IMR-90 (cell line): ENCODE data around the gene ELOVL5. TPM values are rescaled to one million over a fixed set of nuclear protein-coding genes. Genes with fewer than 3 reads are reported as not detected.
"Not testable (repeated sequence)": the region's sequence is repeated elsewhere in the genome, so short reads cannot be mapped to it uniquely, and the experiment has no call there.

Experiments used
- ATAC-seq: fragments of 200-7000 bp; cut with Tn5 transposase; 2 replicates; pipeline ENCODE4 v1.9.1; 2020; ENCODE audit warnings: low read depth, mild to moderate bottlenecking, moderate library complexity
- BruUV-seq: library from RNA; stranded (reverse); fragments of 400-500 nt; replicated peaks from 2 replicates; lab custom pipeline; 2021; lab: Mats Ljungman, UMichigan
- CTCF ChIA-PET: fragments of 300-600 bp; formaldehyde crosslinking; extraction: SDS; loops from one replicate; lab custom pipeline; 2021; ENCODE audit warnings: antibody characterized with exemption; lab: Yijun Ruan, JAX
- POLR2A ChIA-PET: fragments of 300-600 bp; sonication (Branson Sonifier 250); formaldehyde crosslinking; loops from one replicate; lab custom pipeline; 2022; ENCODE audit warnings: antibody characterized with exemption; ENCODE audit not compliant: unreplicated experiment; lab: Charles Lee
- DNase-seq: peaks from one replicate; pipeline ENCODE4 v3.0.0; 2013
- H2AFZ ChIP-seq: replicated peaks from 2 replicates; pipeline ENCODE3; 2013; ENCODE audit warnings: low read length, mild to moderate bottlenecking; ENCODE audit not compliant: poor library complexity
- H2AK5ac ChIP-seq: 2 replicates; pipeline ENCODE4 v1.6.1; 2013; ENCODE audit warnings: low read depth, low read length, inconsistent platforms
- H2AK9ac ChIP-seq: replicated peaks from 2 replicates; pipeline ENCODE3; 2013; ENCODE audit warnings: mild to moderate bottlenecking, low read depth, low read length, moderate library complexity; ENCODE audit not compliant: poor library complexity
- H2BK120ac ChIP-seq: 2 replicates; pipeline ENCODE4 v1.6.1; 2013; ENCODE audit warnings: low read depth, low read length, inconsistent platforms
- H2BK15ac ChIP-seq: 3 replicates; pipeline ENCODE4 v1.6.1; 2013; ENCODE audit warnings: low read depth, low read length, inconsistent platforms
- H2BK20ac ChIP-seq: 2 replicates; pipeline ENCODE4 v1.6.1; 2013; ENCODE audit warnings: low read depth, mild to moderate bottlenecking, inconsistent platforms, low read length, moderate library complexity
- H2BK5ac ChIP-seq: 2 replicates; pipeline ENCODE4 v1.6.1; 2013; ENCODE audit warnings: mild to moderate bottlenecking, low read depth, low read length, inconsistent platforms; ENCODE audit not compliant: poor library complexity, severe bottlenecking
- H3K14ac ChIP-seq: replicated peaks from 2 replicates; pipeline ENCODE4 v1.6.1; 2013; ENCODE audit warnings: low read depth, low read length, inconsistent platforms
- H3K18ac ChIP-seq: 2 replicates; pipeline ENCODE4 v1.6.1; 2013; ENCODE audit warnings: low read depth, low read length, control low read depth
- H3K23ac ChIP-seq: 2 replicates; pipeline ENCODE4 v1.6.1; 2013; ENCODE audit warnings: low read depth, low read length, inconsistent platforms
- H3K27ac ChIP-seq: 2 replicates; pipeline ENCODE4 v1.5.1; 2013; ENCODE audit warnings: mild to moderate bottlenecking, control low read depth, low read length; ENCODE audit not compliant: insufficient read depth
- H3K27me3 ChIP-seq: 2 replicates; pipeline ENCODE4 v1.6.1; 2013; ENCODE audit warnings: low read length; ENCODE audit not compliant: control insufficient read depth, insufficient read depth
- H3K36me3 ChIP-seq: 2 replicates; pipeline ENCODE4 v1.6.1; 2013; ENCODE audit warnings: low read length, mixed read lengths; ENCODE audit not compliant: control insufficient read depth, insufficient read depth
- H3K4ac ChIP-seq: 2 replicates; pipeline ENCODE4 v1.6.1; 2013; ENCODE audit warnings: low read depth, low read length, inconsistent platforms
- H3K4me1 ChIP-seq: 2 replicates; pipeline ENCODE4 v1.6.1; 2013; ENCODE audit warnings: low read length, mixed read lengths; ENCODE audit not compliant: control insufficient read depth, insufficient read depth
- H3K4me2 ChIP-seq: 2 replicates; pipeline ENCODE4 v1.6.1; 2013; ENCODE audit warnings: low read depth, mild to moderate bottlenecking, control low read depth, low read length, moderate library complexity
- H3K4me3 ChIP-seq: 2 replicates; pipeline ENCODE4 v1.5.1; 2013; ENCODE audit warnings: low read depth, mild to moderate bottlenecking, control low read depth, low read length, moderate library complexity; ENCODE audit not compliant: insufficient read depth
- H3K56ac ChIP-seq: 2 replicates; pipeline ENCODE4 v1.6.1; 2013; ENCODE audit warnings: low read length, inconsistent platforms; ENCODE audit not compliant: insufficient read depth; ENCODE audit errors: extremely low read depth
- H3K79me1 ChIP-seq, 2 experiments: 2 replicates each; pipeline ENCODE4 v1.6.1; 2013; ENCODE audit warnings: low read length in 2 of 2, inconsistent platforms in 1 of 2, low read depth in 1 of 2
- H3K9ac ChIP-seq: 2 replicates; pipeline ENCODE4 v1.6.1; 2013; ENCODE audit warnings: low read depth, low read length, control low read depth
- H3K9me1 ChIP-seq: 2 replicates; pipeline ENCODE4 v1.6.1; 2013; ENCODE audit warnings: low read length, inconsistent platforms; ENCODE audit not compliant: insufficient read depth
- H3K9me3 ChIP-seq: 2 replicates; pipeline ENCODE4 v1.6.1; 2013; ENCODE audit warnings: low read length; ENCODE audit not compliant: control insufficient read depth, insufficient read depth
- H4K20me1 ChIP-seq: 2 replicates; pipeline ENCODE4 v1.6.1; 2013; ENCODE audit warnings: low read length, inconsistent platforms; ENCODE audit not compliant: insufficient read depth
- H4K5ac ChIP-seq: 2 replicates; pipeline ENCODE4 v1.6.1; 2013; ENCODE audit warnings: mild to moderate bottlenecking, low read depth, low read length, control low read depth
- H4K8ac ChIP-seq, 2 experiments: 2 replicates each; pipeline ENCODE4 v1.6.1; 2013; ENCODE audit warnings: low read depth in 2 of 2, low read length in 2 of 2, control low read depth in 1 of 2, inconsistent platforms in 1 of 2
- H4K91ac ChIP-seq: 2 replicates; pipeline ENCODE4 v1.6.1; 2013; ENCODE audit warnings: low read depth, low read length, inconsistent platforms; ENCODE audit not compliant: insufficient read depth
- WGBS, 2 experiments: methylation state at CpG; one replicate each; pipeline versions ENCODE4 v1.1.5 to v1.1.7; 2013; ENCODE audit warnings: missing lambda C conversion rate in 2 of 2; ENCODE audit not compliant: insufficient read length in 1 of 2; ENCODE audit errors: extremely low coverage in 2 of 2; 5-methylcytosine and 5-hydroxymethylcytosine counted together
- dilution Hi-C: fragments of 300-500 bp; cut with HindIII; formaldehyde crosslinking; loops from one replicate; pipeline ENCODE4 v1.14.3; 2018; ENCODE audit warnings: low sequenced_read_pairs; ENCODE audit not compliant: unreplicated experiment
- in situ Hi-C: fragments of 300-500 bp; cut with MboI; formaldehyde crosslinking; loops from 3 replicates; pipeline ENCODE4 v1.14.3; 2019; ENCODE audit warnings: low sequenced_read_pairs, inconsistent platforms, mixed read lengths
- intact Hi-C: fragments of 100-400 bp; cut with micrococcal nuclease; formaldehyde crosslinking; loops from 2 replicates; pipeline ENCODE4 v1.10.0; 2022
- polyA plus RNA-seq, 3 experiments: library from polyadenylated mRNA; depleted of rRNA; stranded (reverse); fragments of >200 nt; gene quantifications; 2 replicates each; pipeline ENCODE4 v1.2.3, GENCODE V29; 2012; ENCODE audit warnings: low replicate concordance in 1 of 3
- total RNA-seq: library from RNA; depleted of rRNA; stranded (reverse); fragments of >200 nt; gene quantifications from 2 replicates; pipeline ENCODE4 v1.2.3, GENCODE V29; 2012

The ELOVL5 gene
- total and polyA plus RNA-seq, 2 of the 4 experiments (the other 2 are of a cell fraction) = 32.1 to 42.3 TPM

DNA sequence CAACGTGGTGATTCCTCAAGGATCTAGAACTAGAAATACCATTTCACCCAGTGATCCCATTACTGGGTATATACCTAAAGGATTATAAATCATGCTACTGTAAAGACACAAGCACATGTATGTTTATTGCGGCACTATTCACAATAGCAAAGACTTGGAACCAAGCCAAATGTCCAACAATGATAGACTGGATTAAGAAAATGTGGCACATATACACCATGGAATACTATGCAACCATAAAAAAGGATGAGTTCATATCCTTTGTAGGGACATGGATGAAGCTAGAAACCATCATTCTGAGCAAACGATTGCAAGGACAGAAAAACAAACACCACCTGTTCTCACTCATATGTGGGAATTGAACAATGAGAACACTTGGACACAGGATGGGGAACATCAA lies 39.9 kb upstream of the ELOVL5 start:
- H3K14ac ChIP-seq, H3K18ac ChIP-seq, H3K9me3 ChIP-seq, H2AK9ac ChIP-seq, H3K36me3 ChIP-seq, H4K8ac ChIP-seq, POLR2A ChIA-PET, in situ Hi-C loops, CTCF ChIA-PET, H3K27ac ChIP-seq, H4K20me1 ChIP-seq, H3K4me2 ChIP-seq, H3K4me3 ChIP-seq, H3K27me3 ChIP-seq, H3K9ac ChIP-seq, H2BK15ac ChIP-seq, H4K91ac ChIP-seq, dilution Hi-C loops, H4K5ac ChIP-seq, intact Hi-C loops, H3K9me1 ChIP-seq, H3K4me1 ChIP-seq, H2AFZ ChIP-seq, ATAC-seq, H3K23ac ChIP-seq, DNase-seq, H2BK5ac ChIP-seq, H2BK20ac ChIP-seq, H3K56ac ChIP-seq, H2BK120ac ChIP-seq, H3K79me1 ChIP-seq, H3K4ac ChIP-seq, H2AK5ac ChIP-seq, BruUV-seq: not testable (repeated sequence)
- no CpG with 5 or more reads among the region's 3 CpGs for WGBS, 2 experiments
